ENCODE results near the gene ETV3L.
A peak's percentile ranks its signal among the peaks of the same experiment; 100 is the strongest.

The ETV3L gene

DNA sequence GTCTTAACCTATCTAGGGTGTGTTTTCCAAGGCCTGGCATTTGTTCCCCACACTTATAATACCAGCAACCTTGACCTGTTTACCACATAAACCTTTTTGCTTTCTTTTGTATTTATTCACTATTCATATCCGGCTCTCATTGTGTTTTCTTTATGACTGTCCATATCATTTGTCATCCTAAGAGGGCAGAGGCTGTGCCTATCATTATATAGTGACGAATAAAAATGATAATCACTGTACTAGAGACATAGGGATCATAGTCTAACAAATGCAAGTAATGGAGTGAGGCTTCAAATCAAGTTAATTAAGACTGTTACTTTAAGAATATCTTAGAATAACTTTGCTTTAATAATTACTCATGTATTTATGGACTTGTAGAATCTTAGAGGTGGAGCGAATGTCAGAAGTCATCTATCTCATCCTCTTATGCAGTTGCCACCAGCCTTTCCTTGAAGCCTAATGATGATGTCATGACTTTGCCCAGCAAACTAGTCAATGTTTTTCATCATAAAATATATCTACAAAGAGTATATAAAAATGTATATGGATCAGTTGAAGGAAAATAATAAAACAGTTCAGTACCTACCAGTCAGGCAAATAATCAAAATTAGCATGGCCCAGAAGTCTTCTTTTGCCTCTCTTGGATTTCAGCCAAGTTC lies 43.3 kb upstream of the ETV3L start:
- H3K4me3 ChIP-seq (ENCODE audit: control insufficient read depth, low read depth, low read length): no peak overlapping the region
- no peak for TF ChIP-seq CTCF (IDR thresholded peaks at IDR 0.05; ENCODE audit: control insufficient read depth, insufficient read depth, low read depth, low read length, missing control alignments)
- no peak for DNase-seq (ENCODE audit: low read depth)

- TF ChIP-seq CTCF (IDR thresholded peaks at IDR 0.05; ENCODE audit: control insufficient read depth, insufficient read depth, low read depth, low read length, missing control alignments): no peak
- DNase-seq (ENCODE audit: low read depth): no peak
- H3K4me3 ChIP-seq (ENCODE audit: control insufficient read depth, low read depth, low read length): no peak overlapping the region
Observed at GRCh38 chr1:157142201-157142600, 42.6 kb upstream of the ETV3L start.

DNA sequence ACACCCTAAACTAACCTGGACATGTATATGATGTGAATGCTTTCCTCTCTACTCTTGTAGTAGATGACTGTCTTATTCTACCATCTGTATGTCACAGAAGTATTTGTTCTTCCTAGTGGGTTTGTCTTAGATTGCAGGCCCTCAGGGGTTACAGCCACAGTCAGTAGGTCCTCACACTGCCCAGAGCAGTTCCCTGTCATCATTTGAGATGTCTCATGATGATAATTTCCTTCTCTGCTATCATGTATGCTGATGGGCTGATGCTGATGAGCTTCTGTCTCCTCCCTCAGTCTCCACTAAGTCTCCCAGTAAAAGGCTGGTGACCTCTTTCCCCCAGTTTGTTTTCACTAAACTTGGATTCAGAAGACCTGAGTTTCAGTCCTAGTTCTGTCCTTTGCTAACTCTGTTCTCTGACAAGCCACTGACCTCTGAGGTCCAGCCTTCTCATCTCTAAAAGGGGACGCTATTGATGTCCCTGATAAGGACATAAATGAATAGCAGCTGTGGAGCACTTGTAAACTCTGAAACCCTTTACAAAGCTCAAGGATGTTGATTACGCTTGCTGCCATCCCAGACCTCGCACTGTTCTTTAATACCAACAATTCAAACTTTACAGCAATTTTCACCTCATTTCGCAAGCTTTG lies 41.7 kb upstream of the ETV3L start:
- H3K4me3 ChIP-seq (ENCODE audit: control insufficient read depth, low read depth, low read length): no peak overlapping the region
- no peak for TF ChIP-seq CTCF (IDR thresholded peaks at IDR 0.05; ENCODE audit: control insufficient read depth, insufficient read depth, low read depth, low read length, missing control alignments)
- no peak for DNase-seq (ENCODE audit: low read depth)

- no peak overlapping the region for H3K4me3 ChIP-seq (ENCODE audit: control insufficient read depth, low read depth, low read length)
- DNase-seq (ENCODE audit: low read depth): no peak
- no peak for TF ChIP-seq CTCF (IDR thresholded peaks at IDR 0.05; ENCODE audit: control insufficient read depth, insufficient read depth, low read depth, low read length, missing control alignments)
Observed at GRCh38 chr1:157140063-157140588, 40.5 kb upstream of the ETV3L start.

- H3K4me3 ChIP-seq (ENCODE audit: control insufficient read depth, low read depth, low read length): peak overlapping the region; percentile 94
- no peak for DNase-seq (ENCODE audit: low read depth)
- TF ChIP-seq CTCF (IDR thresholded peaks at IDR 0.05; ENCODE audit: control insufficient read depth, insufficient read depth, low read depth, low read length, missing control alignments): no peak
Observed at GRCh38 chr1:157139052-157139715, 39.6 kb upstream of the ETV3L start.

DNA sequence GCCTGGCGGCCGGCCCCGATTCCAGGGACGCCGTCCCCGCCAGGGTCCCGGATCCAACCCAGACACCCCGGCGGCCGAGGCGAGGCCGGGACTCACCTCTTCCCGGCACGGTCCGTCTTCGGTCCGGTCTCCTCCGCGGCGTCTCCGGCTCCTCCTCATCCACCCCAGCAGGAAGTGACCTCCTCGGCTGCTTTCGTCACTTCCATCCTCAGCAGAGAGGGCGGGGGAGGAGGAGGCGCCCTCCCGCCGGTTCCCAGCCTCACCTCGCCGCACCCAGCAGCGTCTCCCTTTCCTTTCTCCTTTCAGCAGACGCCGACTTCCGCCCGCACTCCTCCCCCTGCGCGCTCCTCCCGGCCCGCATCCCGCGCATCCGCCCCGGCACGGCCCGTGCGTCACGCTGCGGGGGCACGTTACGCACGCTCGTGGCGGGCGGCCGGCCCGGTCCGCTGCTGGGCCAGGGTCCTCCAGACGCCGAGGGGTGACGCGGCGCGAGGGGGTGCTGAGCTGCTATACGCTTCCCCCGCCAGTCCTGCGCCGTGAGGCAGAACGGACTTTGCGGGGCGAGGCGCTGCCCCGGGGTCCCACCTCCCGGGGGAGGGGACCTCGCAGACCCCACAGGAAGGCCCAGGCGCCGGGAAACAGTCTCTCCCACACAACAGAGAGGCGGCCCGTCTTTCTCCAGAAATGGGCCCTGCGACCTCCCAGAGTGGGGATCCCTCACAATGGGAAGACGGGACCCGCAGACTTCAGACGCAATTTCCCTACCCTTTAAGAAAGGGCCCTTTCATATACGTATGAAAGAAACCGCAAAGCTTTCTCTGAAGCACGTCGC lies 38.8 kb upstream of the ETV3L start, which contains the start of gene ETV3:
Gene ETV3 (minus strand): TSS at position 176 of the 832 bp plus-strand sequence. CDS start 2,043 bp downstream, outside the sequence.
- TF ChIP-seq CTCF (IDR thresholded peaks at IDR 0.05; ENCODE audit: control insufficient read depth, insufficient read depth, low read depth, low read length, missing control alignments): no peak
- H3K4me3 ChIP-seq (ENCODE audit: control insufficient read depth, low read depth, low read length): peak within 1 kb of the TSS; percentile 94
- peak; percentile 68 for DNase-seq (ENCODE audit: low read depth)
